Epithelial cell of proximal tubule (primary cell): Measurements from ENCODE around the gene ST7L. TPM values are rescaled to one million over a fixed set of nuclear protein-coding genes. Genes with fewer than 3 reads are reported as not detected.

ENCODE experiments used
- DNase-seq: peaks from one replicate; pipeline ENCODE4 v3.0.0-alpha.2; 2011; ENCODE audit warnings: low read depth
- H3K4me3 ChIP-seq: 2 replicates; pipeline ENCODE4 v1.5.1; 2011; ENCODE audit warnings: low read depth, mild to moderate bottlenecking, low read length
- CTCF ChIP-seq: conservative IDR thresholded peaks from 2 replicates; pipeline ENCODE4 v1.5.1; 2012; ENCODE audit warnings: low read depth, mild to moderate bottlenecking, low read length
- total RNA-seq: library from RNA; depleted of rRNA; stranded (reverse); fragments of >200 nt; gene quantifications from 2 replicates; pipeline ENCODE4 v1.2.3, GENCODE V29; 2015

ST7L gene
- total RNA-seq, 1 donor from 2014 or later = 7.4 TPM

GRCh38 chr1:112513112-112513870, 105.7 kb downstream of the ST7L start:
- DNase-seq = no peak
- TF ChIP-seq CTCF = no peak
- no peak overlapping the region for H3K4me3 ChIP-seq

GRCh38 chr1:112511897-112512296, 107.0 kb downstream of the ST7L start:
- H3K4me3 ChIP-seq = no peak overlapping the region
- TF ChIP-seq CTCF = no peak
- DNase-seq = no peak

GRCh38 chr1:112510340-112510739, 108.6 kb downstream of the ST7L start:
- no peak for DNase-seq
- H3K4me3 ChIP-seq = no peak overlapping the region
- TF ChIP-seq CTCF = no peak

- no peak overlapping the region for H3K4me3 ChIP-seq
- DNase-seq = no peak
- TF ChIP-seq CTCF = no peak
These were observed 109.2 kb downstream of the ST7L start for GRCh38 chr1:112509660-112510178.

- TF ChIP-seq CTCF = no peak
- no peak for DNase-seq
- peak overlapping the region; percentile 59 for H3K4me3 ChIP-seq
These were observed 109.8 kb downstream of the ST7L start for GRCh38 chr1:112509005-112509659.

GRCh38 chr1:112508278-112509004, 110.5 kb downstream of the ST7L start, which contains the start of gene WNT2B:
Gene WNT2B, plus strand, starts transcription at chr1:112508965. Its CDS starts 298 bp downstream, at chr1:112509263.
- H3K4me3 ChIP-seq = peak within 1 kb of the TSS; percentile 59
- no peak for TF ChIP-seq CTCF
- no peak for DNase-seq
